Fibroblast of the aortic adventitia (primary cell): ENCODE data around the gene SCUBE3. TPM values are rescaled to one million over a fixed set of nuclear protein-coding genes. Genes with fewer than 3 reads are reported as not detected.
A peak's percentile ranks its signal among the peaks of the same experiment; 100 is the strongest.

Source experiments
- DNase-seq: peaks from one replicate; pipeline ENCODE4 v3.0.0-alpha.2; 2010; ENCODE audit warnings: low read depth
- H3K4me3 ChIP-seq: 2 replicates; pipeline ENCODE4 v1.5.1; 2011; ENCODE audit warnings: low read depth, mild to moderate bottlenecking, control low read depth, low read length, moderate library complexity
- total RNA-seq: library from RNA; depleted of rRNA; stranded (reverse); fragments of >200 nt; gene quantifications from 2 replicates; pipeline ENCODE4 v1.2.3, GENCODE V29; 2012; ENCODE audit warnings: low replicate concordance
- TF ChIP-seq, protein P1 (sequence below): IDR thresholded peaks from 2 replicates; pipeline ENCODE4 v1.5.1; 2011; ENCODE audit warnings: mild to moderate bottlenecking, low read length, control low read depth, inconsistent platforms; ENCODE audit not compliant: insufficient read depth

The SCUBE3 gene
- total RNA-seq, 1 donor, result 10.0 TPM

DNA sequence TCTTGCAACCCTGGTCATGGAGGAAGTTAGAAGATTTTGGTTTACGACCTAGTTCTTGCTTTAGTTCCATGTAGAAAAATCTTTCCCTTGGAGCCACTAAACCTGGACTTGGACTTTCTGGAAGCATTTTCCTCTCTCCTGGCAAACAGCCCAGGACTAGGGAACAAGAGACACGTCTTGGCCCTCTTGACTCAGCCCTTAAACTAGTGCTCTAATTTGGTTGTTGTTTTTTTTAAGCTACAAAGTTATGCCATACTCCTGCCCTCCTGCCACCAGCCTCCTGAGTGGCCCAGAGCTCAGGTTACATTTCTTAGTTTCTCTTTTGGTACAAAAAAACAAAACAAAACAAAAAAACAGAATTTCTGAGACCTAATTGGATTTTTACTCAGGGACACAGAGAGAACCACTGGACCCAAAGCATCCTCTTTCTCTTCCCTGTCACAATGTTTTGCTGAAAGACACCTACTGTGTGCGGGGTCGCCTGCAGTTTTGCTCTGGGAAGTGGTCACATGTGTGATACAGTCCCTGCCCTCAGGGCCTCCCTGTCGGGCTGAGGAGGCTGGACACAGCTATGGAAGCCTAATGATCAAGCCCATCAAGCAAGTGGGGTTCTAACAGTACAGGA lies 32.3 kb upstream of the SCUBE3 start:
- H3K4me3 ChIP-seq, result no peak overlapping the region
- peak; percentile 75 for DNase-seq

GRCh38 chr6:35181933-35182612 lies 31.7 kb upstream of the SCUBE3 start:
- TF ChIP-seq, protein P1, sequence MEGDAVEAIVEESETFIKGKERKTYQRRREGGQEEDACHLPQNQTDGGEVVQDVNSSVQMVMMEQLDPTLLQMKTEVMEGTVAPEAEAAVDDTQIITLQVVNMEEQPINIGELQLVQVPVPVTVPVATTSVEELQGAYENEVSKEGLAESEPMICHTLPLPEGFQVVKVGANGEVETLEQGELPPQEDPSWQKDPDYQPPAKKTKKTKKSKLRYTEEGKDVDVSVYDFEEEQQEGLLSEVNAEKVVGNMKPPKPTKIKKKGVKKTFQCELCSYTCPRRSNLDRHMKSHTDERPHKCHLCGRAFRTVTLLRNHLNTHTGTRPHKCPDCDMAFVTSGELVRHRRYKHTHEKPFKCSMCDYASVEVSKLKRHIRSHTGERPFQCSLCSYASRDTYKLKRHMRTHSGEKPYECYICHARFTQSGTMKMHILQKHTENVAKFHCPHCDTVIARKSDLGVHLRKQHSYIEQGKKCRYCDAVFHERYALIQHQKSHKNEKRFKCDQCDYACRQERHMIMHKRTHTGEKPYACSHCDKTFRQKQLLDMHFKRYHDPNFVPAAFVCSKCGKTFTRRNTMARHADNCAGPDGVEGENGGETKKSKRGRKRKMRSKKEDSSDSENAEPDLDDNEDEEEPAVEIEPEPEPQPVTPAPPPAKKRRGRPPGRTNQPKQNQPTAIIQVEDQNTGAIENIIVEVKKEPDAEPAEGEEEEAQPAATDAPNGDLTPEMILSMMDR, result no peak
- DNase-seq, result peak; percentile 86
- no peak overlapping the region for H3K4me3 ChIP-seq

More for the DNA sequence above, 32.3 kb upstream of the SCUBE3 start:
- TF ChIP-seq, protein P1, result no peak

- no peak overlapping the region for H3K4me3 ChIP-seq
- TF ChIP-seq, protein P1, result no peak
- DNase-seq, result no peak
Observed at GRCh38 chr6:35183281-35183680, 30.5 kb upstream of the SCUBE3 start.

DNA sequence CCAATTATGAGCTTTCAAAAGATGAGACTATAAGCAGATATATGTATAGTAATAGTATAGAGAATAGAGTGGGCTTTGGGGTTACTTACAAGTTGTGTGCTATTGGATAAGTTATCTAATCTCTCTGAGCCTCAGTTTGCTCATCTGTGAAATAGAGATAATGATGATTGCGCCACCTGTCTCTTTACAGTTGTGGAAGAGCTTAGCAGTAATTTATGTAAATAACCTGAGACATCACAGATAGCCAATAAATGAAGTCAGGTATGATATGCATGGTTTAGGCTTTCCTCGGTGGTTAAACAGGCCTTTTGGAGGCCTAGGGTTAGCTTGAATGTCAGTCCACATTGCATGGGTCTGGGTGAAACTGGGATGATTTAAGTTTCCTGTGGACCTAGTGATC lies 29.8 kb upstream of the SCUBE3 start:
- H3K4me3 ChIP-seq, result no peak overlapping the region
- no peak for DNase-seq
- TF ChIP-seq, protein P1, result no peak

- TF ChIP-seq, protein P1, result no peak
- H3K4me3 ChIP-seq, result no peak overlapping the region
- DNase-seq, result no peak
Observed at GRCh38 chr6:35184580-35185301, 29.0 kb upstream of the SCUBE3 start.

DNA sequence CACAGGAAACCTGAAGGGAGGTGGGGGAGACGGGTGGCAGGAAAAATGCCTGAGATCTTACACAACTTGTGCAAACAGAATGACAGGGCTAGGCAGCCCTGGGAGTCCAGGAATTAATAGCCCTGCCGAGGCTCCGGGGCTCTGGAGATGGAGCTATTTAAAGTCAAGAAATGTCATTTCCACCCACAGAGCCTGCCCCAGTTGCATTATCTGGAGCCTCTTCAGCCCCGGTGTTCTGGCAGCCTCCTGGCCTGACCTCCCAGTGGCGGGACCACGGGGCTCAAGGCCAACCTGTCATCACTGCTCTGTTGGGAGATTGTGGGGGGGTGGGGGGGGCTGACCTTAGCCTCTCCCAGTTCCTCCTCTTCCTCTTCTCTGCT lies 28.5 kb upstream of the SCUBE3 start:
- TF ChIP-seq, protein P1, result no peak
- DNase-seq, result peak; percentile 43

More for the DNA sequence above, 28.5 kb upstream of the SCUBE3 start:
- no peak overlapping the region for H3K4me3 ChIP-seq
